Transverse colon (tissue), 3 donors: ENCODE measurements around the gene SLC10A4.

Source experiments
- POLR2A ChIP-seq: fragments of 450-650 bp; IDR thresholded peaks from one replicate; pipeline ENCODE4 v1.6.1; 2016; ENCODE audit warnings: antibody characterized with exemption, mild to moderate bottlenecking, moderate library complexity
- POLR2AphosphoS5 ChIP-seq, 3 donors: sonication (generic); formaldehyde crosslinking; IDR thresholded peaks; one replicate each; pipeline ENCODE4 v1.6.1; 2016; ENCODE audit warnings: antibody characterized with exemption in 3 of 3

- TF ChIP-seq POLR2A (no peak), POLR2AphosphoS5 (IDR thresholded peaks at IDR 0.05) (no peak)
Measured at GRCh38 chr4:48467891-48468290, 15.3 kb upstream of the SLC10A4 start.
